HepG2 (cell line): ENCODE data around the gene TNFRSF21. TPM values are rescaled to one million over a fixed set of nuclear protein-coding genes. Genes with fewer than 3 reads are reported as not detected.

Source experiments
- ATF7 ChIP-seq, 2 experiments: fragments of 450-650 bp in 1 of 2; sonication (generic) in 1 of 2; formaldehyde crosslinking in 1 of 2; IDR thresholded peaks; 2 replicates each; pipeline versions ENCODE4 v1.4.0 to v1.6.1; 2016 to 2020; ENCODE audit warnings: antibody characterized with exemption in 1 of 2, mild to moderate bottlenecking in 1 of 2, missing genetic modification reagents in 1 of 2
- ATM ChIP-seq: fragments of 450-650 bp; IDR thresholded peaks from 2 replicates; pipeline ENCODE4 v1.7.1; 2017; ENCODE audit warnings: mild to moderate bottlenecking, borderline replicate concordance
- GTF2F1 ChIP-seq: fragments of 150-350 bp; IDR thresholded peaks from 2 replicates; pipeline ENCODE4 v1.6.1; 2014; ENCODE audit warnings: low read length
- HNF4G ChIP-seq, 2 experiments: sonication (generic) in 1 of 2; formaldehyde crosslinking in 1 of 2; IDR thresholded peaks; 2 replicates each; pipeline versions ENCODE4 v1.4.0 to v1.6.1; 2011 to 2020; ENCODE audit warnings: borderline replicate concordance in 2 of 2, low read depth in 2 of 2, mild to moderate bottlenecking in 2 of 2, low read length in 1 of 2, missing genetic modification reagents in 1 of 2, moderate library complexity in 1 of 2
- MYNN ChIP-seq: sonication (generic); formaldehyde crosslinking; IDR thresholded peaks from 2 replicates; pipeline ENCODE4 v1.4.0; 2020; ENCODE audit warnings: mild to moderate bottlenecking, low read depth, missing genetic modification reagents
- NFKBIZ ChIP-seq: IDR thresholded peaks from 2 replicates; pipeline ENCODE4 v1.6.1; 2018; ENCODE audit warnings: missing genetic modification reagents, missing compliant biosample characterization
- PHB2 ChIP-seq: fragments of 450-650 bp; IDR thresholded peaks from 2 replicates; pipeline ENCODE4 v1.6.1; 2018; ENCODE audit not compliant: partially characterized antibody
- POLR2AphosphoS5 ChIP-seq: IDR thresholded peaks from 2 replicates; pipeline ENCODE4 v1.6.1; 2012; ENCODE audit warnings: low read depth, low read length
- RARA ChIP-seq: IDR thresholded peaks from 2 replicates; pipeline ENCODE4 v1.6.1; 2016; ENCODE audit warnings: missing genetic modification reagents, missing compliant biosample characterization
- RXRA ChIP-seq: sonication (generic); formaldehyde crosslinking; IDR thresholded peaks from 2 replicates; pipeline ENCODE4 v1.5.1; 2020; ENCODE audit warnings: missing genetic modification reagents
- ZBTB14 ChIP-seq: sonication (generic); formaldehyde crosslinking; IDR thresholded peaks from 2 replicates; pipeline ENCODE4 v1.4.0; 2020; ENCODE audit warnings: missing genetic modification reagents
- ZBTB44 ChIP-seq: sonication (generic); formaldehyde crosslinking; IDR thresholded peaks from 2 replicates; pipeline ENCODE4 v1.4.0; 2020; ENCODE audit warnings: missing genetic modification reagents
- ZKSCAN1 ChIP-seq: fragments of 150-350 bp; IDR thresholded peaks from 2 replicates; pipeline ENCODE4 v1.6.1; 2014; ENCODE audit warnings: low read length
- ZNF343 ChIP-seq: sonication (generic); formaldehyde crosslinking; IDR thresholded peaks from 2 replicates; pipeline ENCODE4 v1.4.0; 2020; ENCODE audit warnings: mild to moderate bottlenecking, missing genetic modification reagents
- ZNF446 ChIP-seq: sonication (generic); formaldehyde crosslinking; IDR thresholded peaks from 2 replicates; pipeline ENCODE4 v1.5.0; 2020; ENCODE audit warnings: mild to moderate bottlenecking, missing genetic modification reagents
- ZNF451 ChIP-seq: sonication (generic); formaldehyde crosslinking; IDR thresholded peaks from 2 replicates; pipeline ENCODE4 v1.5.0; 2020; ENCODE audit warnings: mild to moderate bottlenecking, missing genetic modification reagents
- ZNF781 ChIP-seq: sonication (generic); formaldehyde crosslinking; IDR thresholded peaks from 2 replicates; pipeline ENCODE4 v1.5.1; 2020; ENCODE audit warnings: borderline replicate concordance, mild to moderate bottlenecking, missing genetic modification reagents; ENCODE audit errors: not compliant biosample characterization
- ZNF850 ChIP-seq: sonication (generic); formaldehyde crosslinking; conservative IDR thresholded peaks from 2 replicates; pipeline ENCODE4 v1.9.0; 2021; ENCODE audit warnings: mild to moderate bottlenecking, missing genetic modification reagents
- polyA plus RNA-seq, 8 experiments: library from polyadenylated mRNA; depleted of rRNA in 3 of 8; stranded (reverse) in 7 of 8; unstranded in 1 of 8; fragments of >200 nt; fragmentation: Illumina TruSeq in 4 of 8; extraction: Trizol in 4 of 8; gene quantifications; 2 replicates each; pipeline versions ENCODE4 v1.2.1 to v1.2.3, GENCODE V29; 2011 to 2016; ENCODE audit warnings: low read depth in 4 of 8, missing spikeins in 1 of 8, mixed read lengths in 1 of 8; ENCODE audit not compliant: insufficient read depth in 1 of 8
- total RNA-seq, 5 experiments: library from RNA; depleted of rRNA; stranded (reverse); fragments of >200 nt; fragmentation: Illumina TruSeq; extraction: Trizol; gene quantifications; 2 replicates each; pipeline ENCODE4 v1.2.3, GENCODE V29; 2016; ENCODE audit warnings: low read depth in 1 of 5
- TF ChIP-seq, protein P1 (sequence below): sonication (generic); formaldehyde crosslinking; IDR thresholded peaks from 2 replicates; pipeline ENCODE4 v1.8.1; 2023; ENCODE audit warnings: missing genetic modification reagents, inconsistent platforms, borderline replicate concordance
- TF ChIP-seq, protein P2 (sequence below): sonication (generic); formaldehyde crosslinking; IDR thresholded peaks from 2 replicates; pipeline ENCODE4 v1.4.0; 2020; ENCODE audit warnings: missing genetic modification reagents; ENCODE audit errors: not compliant biosample characterization
- TF ChIP-seq, protein P3 (sequence below): sonication (generic); IDR thresholded peaks from 2 replicates; pipeline ENCODE4 v1.6.1; 2016; ENCODE audit warnings: low read depth, borderline replicate concordance

TNFRSF21 gene
- total and polyA plus RNA-seq, 2 of the 13 experiments (the other 11 are each of a cell fraction or from before 2014, with no cell fraction given), result 24.8 to 46.3 TPM

DNA sequence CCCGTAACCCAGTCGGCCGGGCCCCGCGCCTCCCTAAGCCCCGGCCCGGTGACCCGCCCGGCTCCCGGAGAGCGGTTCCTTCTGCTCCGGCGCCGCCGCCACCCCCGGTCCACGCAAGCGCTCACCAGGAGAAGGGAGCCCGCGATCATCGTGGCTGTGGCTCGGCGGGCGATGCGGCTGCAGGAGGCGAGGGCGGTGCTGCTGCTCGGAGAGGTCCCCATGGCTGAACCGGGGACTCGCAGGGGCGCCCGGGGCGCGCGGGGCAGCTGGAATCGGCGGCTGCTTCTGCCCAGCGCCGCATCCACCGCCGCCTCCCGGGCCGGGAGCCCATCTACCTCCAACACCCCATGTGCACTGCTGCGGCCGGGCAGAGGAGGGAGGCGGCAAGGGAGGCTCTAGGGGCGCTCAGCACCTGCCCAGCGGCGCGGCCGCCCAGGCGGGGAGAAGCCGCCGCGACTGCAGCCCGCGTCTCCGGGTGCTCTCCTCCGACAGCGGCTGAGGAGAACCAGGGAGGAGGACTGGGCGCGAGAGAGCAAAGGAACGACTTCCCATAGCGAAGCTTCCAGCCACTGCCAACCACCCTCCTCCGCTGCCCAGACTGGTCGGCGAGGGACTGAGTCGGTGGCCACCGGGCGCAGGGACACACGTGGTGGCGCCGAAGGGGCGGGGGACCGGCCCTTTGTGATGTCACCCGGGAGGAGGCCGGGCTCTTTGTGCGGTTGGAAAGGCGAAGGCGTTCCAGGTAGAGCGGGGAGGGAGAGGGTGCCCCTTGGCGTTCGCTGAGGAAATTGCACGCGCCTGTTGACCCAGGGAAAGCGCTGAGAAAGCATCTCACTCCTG lies at the start of gene TNFRSF21 (continued):
- TF ChIP-seq ATF7 (IDR thresholded peaks at IDR 0.05) (peak; percentile 59), ATF7 (CRISPR knock-in tag; IDR thresholded peaks at IDR 0.05) (peak; percentile 76), RARA (peak; percentile 63), ATM (no peak), ZNF343 (CRISPR knock-in tag) (no peak), ZNF850 (no peak), ZBTB14 (CRISPR knock-in tag) (0 out of 2 replicates have a peak, but pooled peaks have one; percentile 19), RXRA (CRISPR knock-in tag) (peak; percentile 90), ZNF781 (CRISPR knock-in tag) (peak; percentile 90), ZKSCAN1 (no peak), ZNF446 (CRISPR knock-in tag) (no peak), HNF4G (IDR thresholded peaks at IDR 0.05; ENCODE audit: borderline replicate concordance, low read depth, low read length) (no peak), HNF4G (CRISPR knock-in tag; IDR thresholded peaks at IDR 0.05; ENCODE audit: borderline replicate concordance, low read depth) (peak; percentile 79; the same call in 1 of the 2 replicates), ZNF451 (CRISPR knock-in tag) (peak; percentile 81; the same call in 1 of the 2 replicates), MYNN (CRISPR knock-in tag) (peak; percentile 57; the same call in 1 of the 2 replicates), POLR2AphosphoS5 (peak; percentile 93), ZBTB44 (CRISPR knock-in tag) (peak; percentile 92), GTF2F1 (0 out of 2 replicates have a peak, but pooled peaks have one; percentile 72), PHB2 (no peak), NFKBIZ (CRISPR knock-in tag) (peak; percentile 80; the same call in 1 of the 2 replicates)
- TF ChIP-seq, protein P1, sequence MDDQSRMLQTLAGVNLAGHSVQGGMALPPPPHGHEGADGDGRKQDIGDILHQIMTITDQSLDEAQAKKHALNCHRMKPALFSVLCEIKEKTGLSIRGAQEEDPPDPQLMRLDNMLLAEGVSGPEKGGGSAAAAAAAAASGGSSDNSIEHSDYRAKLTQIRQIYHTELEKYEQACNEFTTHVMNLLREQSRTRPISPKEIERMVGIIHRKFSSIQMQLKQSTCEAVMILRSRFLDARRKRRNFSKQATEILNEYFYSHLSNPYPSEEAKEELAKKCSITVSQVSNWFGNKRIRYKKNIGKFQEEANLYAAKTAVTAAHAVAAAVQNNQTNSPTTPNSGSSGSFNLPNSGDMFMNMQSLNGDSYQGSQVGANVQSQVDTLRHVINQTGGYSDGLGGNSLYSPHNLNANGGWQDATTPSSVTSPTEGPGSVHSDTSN (CRISPR knock-in tag), result peak; percentile 25; the same call in 1 of the 2 replicates
- TF ChIP-seq, protein P2, sequence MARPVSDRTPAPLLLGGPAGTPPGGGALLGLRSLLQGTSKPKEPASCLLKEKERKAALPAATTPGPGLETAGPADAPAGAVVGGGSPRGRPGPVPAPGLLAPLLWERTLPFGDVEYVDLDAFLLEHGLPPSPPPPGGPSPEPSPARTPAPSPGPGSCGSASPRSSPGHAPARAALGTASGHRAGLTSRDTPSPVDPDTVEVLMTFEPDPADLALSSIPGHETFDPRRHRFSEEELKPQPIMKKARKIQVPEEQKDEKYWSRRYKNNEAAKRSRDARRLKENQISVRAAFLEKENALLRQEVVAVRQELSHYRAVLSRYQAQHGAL, result peak; percentile 73
- TF ChIP-seq, protein P3, sequence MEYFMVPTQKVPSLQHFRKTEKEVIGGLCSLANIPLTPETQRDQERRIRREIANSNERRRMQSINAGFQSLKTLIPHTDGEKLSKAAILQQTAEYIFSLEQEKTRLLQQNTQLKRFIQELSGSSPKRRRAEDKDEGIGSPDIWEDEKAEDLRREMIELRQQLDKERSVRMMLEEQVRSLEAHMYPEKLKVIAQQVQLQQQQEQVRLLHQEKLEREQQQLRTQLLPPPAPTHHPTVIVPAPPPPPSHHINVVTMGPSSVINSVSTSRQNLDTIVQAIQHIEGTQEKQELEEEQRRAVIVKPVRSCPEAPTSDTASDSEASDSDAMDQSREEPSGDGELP, result peak; percentile 72; the same call in 1 of the 2 replicates
